ENCODE results near the gene CTXN3. TPM values are rescaled to one million over a fixed set of nuclear protein-coding genes. Genes with fewer than 3 reads are reported as not detected.

CTXN3 gene
- total RNA-seq, 1 experiment from 2014 or later, result not detected

- Histone ChIP-seq H3K27me3 (ENCODE audit: control insufficient read depth, insufficient read depth, low read length) (no peaks in the 10 kb centered on the region), H3K36me3 (ENCODE audit: control insufficient read depth, insufficient read depth, low read length) (no peaks in the 10 kb centered on the region), H3K4me3 (ENCODE audit: low read depth in 2 of 2, low read length in 2 of 2) (no peak overlapping the region), H3K9me3 (ENCODE audit: control insufficient read depth, insufficient read depth, low read depth, low read length) (no peaks in the 10 kb centered on the region), H3K27ac (ENCODE audit: low read length) (no peak overlapping the region), H3K4me1 (ENCODE audit: control insufficient read depth, insufficient read depth, low read length) (no peaks in the 10 kb centered on the region)
- intact Hi-C loops (cut with micrococcal nuclease; ENCODE audit: unreplicated experiment) (no loop called here), in situ Hi-C loops (cut with HindIII; ENCODE audit: low pct_unique_long_range_greater_than_20kb, low sequenced_read_pairs) (no loop called here)
- no TSS peak for BruUV-seq (replicated peaks)
- CTCF ChIA-PET, result no interaction called here
- TF ChIP-seq CTCF (IDR thresholded peaks at IDR 0.05) (no peak), TCF7L2 (IDR thresholded peaks at IDR 0.05; ENCODE audit: low read depth, low read length) (no peak), SIN3A (IDR thresholded peaks at IDR 0.05; ENCODE audit: borderline replicate concordance, insufficient read depth, low read depth, low read length) (no peak), REST (IDR thresholded peaks at IDR 0.05; ENCODE audit: insufficient read depth in 1 of 2, low read depth in 2 of 2, low read length in 1 of 2) (no peak), POLR2AphosphoS5 (IDR thresholded peaks at IDR 0.05; ENCODE audit: low read depth, low read length) (no peak)
- POLR2A ChIA-PET, result no interaction called here
- ATAC-seq (no peak), DNase-seq (ENCODE audit: low read depth, low spot score) (no peak)
Observed at GRCh38 chr5:127599847-127600246, 49.0 kb upstream of the CTXN3 start.

DNA sequence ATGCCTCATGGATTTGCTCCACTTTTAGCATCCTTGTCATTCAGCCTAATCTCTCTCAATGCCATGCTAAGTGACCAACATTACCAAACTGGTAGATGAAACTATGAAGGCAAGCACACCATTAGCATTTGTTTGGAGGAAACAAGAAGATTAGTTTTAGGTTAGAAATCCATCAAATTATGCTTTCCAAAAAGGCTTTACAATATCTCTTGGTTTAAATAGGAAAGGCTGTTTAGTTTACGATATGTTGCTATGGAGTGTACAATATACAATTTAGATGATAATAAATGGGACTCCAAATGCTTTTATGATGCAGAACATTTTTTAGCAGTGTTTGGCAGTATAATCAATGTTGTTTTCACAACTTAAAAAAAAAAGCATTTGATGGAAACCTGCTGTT lies 47.8 kb upstream of the CTXN3 start:
- intact Hi-C loops (cut with micrococcal nuclease; ENCODE audit: unreplicated experiment), result no loop called here
- ChIA-PET CTCF (no interaction called here), POLR2A (no interaction called here)
- in situ Hi-C loops (cut with HindIII; ENCODE audit: low pct_unique_long_range_greater_than_20kb, low sequenced_read_pairs), result no loop called here
- no peak overlapping the region for H3K4me3 ChIP-seq (ENCODE audit: low read depth in 2 of 2, low read length in 2 of 2)
- no TSS peak for BruUV-seq (replicated peaks)
- no peaks in the 10 kb centered on the region for H3K36me3 ChIP-seq (ENCODE audit: control insufficient read depth, insufficient read depth, low read length)
- H3K27me3 ChIP-seq (ENCODE audit: control insufficient read depth, insufficient read depth, low read length), result no peaks in the 10 kb centered on the region
- no peak for ATAC-seq
- TF ChIP-seq POLR2AphosphoS5 (IDR thresholded peaks at IDR 0.05; ENCODE audit: low read depth, low read length) (no peak), CTCF (IDR thresholded peaks at IDR 0.05) (no peak), REST (IDR thresholded peaks at IDR 0.05; ENCODE audit: insufficient read depth in 1 of 2, low read depth in 2 of 2, low read length in 1 of 2) (no peak), TCF7L2 (IDR thresholded peaks at IDR 0.05; ENCODE audit: low read depth, low read length) (no peak), SIN3A (IDR thresholded peaks at IDR 0.05; ENCODE audit: borderline replicate concordance, insufficient read depth, low read depth, low read length) (no peak)
- no peak for DNase-seq (ENCODE audit: low read depth, low spot score)
- no peak overlapping the region for H3K27ac ChIP-seq (ENCODE audit: low read length)
- H3K9me3 ChIP-seq (ENCODE audit: control insufficient read depth, insufficient read depth, low read depth, low read length), result no peaks in the 10 kb centered on the region
- H3K4me1 ChIP-seq (ENCODE audit: control insufficient read depth, insufficient read depth, low read length), result no peaks in the 10 kb centered on the region

All from Panc1 (cell line).